ENCODE measurements around the gene PAXIP1. TPM values are rescaled to one million over a fixed set of nuclear protein-coding genes. Genes with fewer than 3 reads are reported as not detected.

PAXIP1 gene
- total and polyA plus RNA-seq, 2 donors (not counting 3 experiments of a cell fraction or from before 2014, with no cell fraction given) = 10.0 to 15.8 TPM

- POLR2A ChIA-PET = no interaction called here
- intact Hi-C loops (cut with micrococcal nuclease) = no loop called here
Measured at GRCh38 chr7:154899862-154900261, 103.1 kb downstream of the PAXIP1 start.

More at GRCh38 chr7:154899862-154900261, 103.1 kb downstream of the PAXIP1 start:
- H3K4me3 ChIP-seq (replicated peaks in 1 of 3; ENCODE audit: insufficient read depth in 1 of 3, low read depth in 1 of 3, low read length in 3 of 3) = no peak overlapping the region
- no peaks in the 10 kb centered on the region for H3K27me3 ChIP-seq (ENCODE audit: control insufficient read depth in 2 of 2, insufficient read depth in 2 of 2, low read length in 2 of 2)
- no peaks in the 10 kb centered on the region for H4K20me1 ChIP-seq (replicated peaks; ENCODE audit: control insufficient read depth, extremely low read depth, insufficient read depth, low read length)
- no peaks in the 10 kb centered on the region for H3K9me3 ChIP-seq (replicated peaks; ENCODE audit: control insufficient read depth, insufficient read depth, low read length)
- CTCF ChIA-PET = interaction anchor here (1.3 kb wide), 1 partner anchor 14 kb away, joined by 3 read pairs; no protein-coding TSS in a partner anchor
- H3K4me1 ChIP-seq (ENCODE audit: control insufficient read depth, extremely low read depth, insufficient read depth, low read length) = no peaks in the 10 kb centered on the region
- dilution Hi-C loops (cut with MboI; ENCODE audit: extremely low pct_ligation_motif_present, low sequenced_read_pairs) = no loop called here
- no peak overlapping the region for H3K9ac ChIP-seq (replicated peaks; ENCODE audit: extremely low read depth, insufficient read depth, low read length)
- no TSS peak for BruUV-seq (replicated peaks)
- no peak overlapping the region for H3K27ac ChIP-seq (ENCODE audit: insufficient read depth, low read depth, low read length)
- no peaks in the 10 kb centered on the region for H3K36me3 ChIP-seq (ENCODE audit: control insufficient read depth in 2 of 2, extremely low read depth in 1 of 2, insufficient read depth in 2 of 2, low read length in 2 of 2)
- H3K4me2 ChIP-seq (ENCODE audit: insufficient read depth, low read length) = no peak overlapping the region
- no peaks in the 10 kb centered on the region for H3K79me2 ChIP-seq (ENCODE audit: control insufficient read depth, insufficient read depth, low read length)
- FAIRE-seq = no peak
- DNase-seq (ENCODE audit: low read depth, low spot score) = no peak
- no peaks in the 10 kb centered on the region for H3K9me1 ChIP-seq (replicated peaks; ENCODE audit: control insufficient read depth, extremely low read depth, insufficient read depth, low read length)
- no peak for TF ChIP-seq FOS (IDR thresholded peaks at IDR 0.05; ENCODE audit: borderline replicate concordance, insufficient read depth, low read length)
- TF ChIP-seq POLR2AphosphoS5 (IDR thresholded peaks at IDR 0.05; ENCODE audit: insufficient read depth, low read depth, low read length) = no peak
- no peak for TF ChIP-seq JUN (IDR thresholded peaks at IDR 0.05; ENCODE audit: borderline replicate concordance, insufficient read depth, insufficient read length, low read depth)
- TF ChIP-seq CTCF (IDR thresholded peaks at IDR 0.05; ENCODE audit: extremely low read depth in 1 of 2, insufficient read depth in 1 of 2, low read depth in 1 of 2, low read length in 2 of 2) = no peak
- TF ChIP-seq MAX (IDR thresholded peaks at IDR 0.05; ENCODE audit: insufficient read depth, insufficient read length) = no peak
- TF ChIP-seq GATA2 (IDR thresholded peaks at IDR 0.05; ENCODE audit: insufficient read depth, insufficient read length, low read depth, low read length) = no peak
- no peak for TF ChIP-seq EZH2 (IDR thresholded peaks at IDR 0.05; ENCODE audit: borderline replicate concordance, low read depth, low read length, severe bottlenecking)
- TF ChIP-seq MYC (IDR thresholded peaks at IDR 0.05; ENCODE audit: low read depth, low read length) = no peak
- TF ChIP-seq POLR2A (IDR thresholded peaks at IDR 0.05; ENCODE audit: low read depth, low read length) = no peak
- H2AFZ ChIP-seq (ENCODE audit: low read depth, low read length) = no peak overlapping the region
